H9 (cell line): Measurements from ENCODE around the gene POLK. TPM values are rescaled to one million over a fixed set of nuclear protein-coding genes. Genes with fewer than 3 reads are reported as not detected.

Source experiments
- DNase-seq: peaks from one replicate; pipeline ENCODE4 v3.0.0-alpha.2; 2017
- H2AFZ ChIP-seq: one replicate; pipeline ENCODE4 v1.6.1; 2013; ENCODE audit warnings: mild to moderate bottlenecking, low read length, control low read depth, moderate library complexity
- H2AK5ac ChIP-seq: 2 replicates; pipeline ENCODE4 v1.6.1; 2013; ENCODE audit warnings: low read length, control low read depth, mixed read lengths; ENCODE audit not compliant: insufficient read length
- H2BK120ac ChIP-seq: one replicate; pipeline ENCODE4 v1.6.1; 2013; ENCODE audit warnings: low read depth, mild to moderate bottlenecking, low read length, control low read depth, inconsistent platforms; ENCODE audit not compliant: poor library complexity, severe bottlenecking
- H2BK12ac ChIP-seq: 2 replicates; pipeline ENCODE4 v1.6.1; 2013; ENCODE audit warnings: low read length, control low read depth, mixed read lengths, low read depth; ENCODE audit not compliant: insufficient read length
- H2BK15ac ChIP-seq: 2 replicates; pipeline ENCODE4 v1.6.1; 2013; ENCODE audit warnings: low read depth, low read length, control low read depth
- H2BK20ac ChIP-seq: one replicate; pipeline ENCODE4 v1.6.1; 2013; ENCODE audit warnings: low read depth, mild to moderate bottlenecking, low read length, control low read depth, inconsistent platforms; ENCODE audit not compliant: poor library complexity, severe bottlenecking
- H2BK5ac ChIP-seq: 2 replicates; pipeline ENCODE4 v1.6.1; 2013; ENCODE audit warnings: low read length, control low read depth, mixed read lengths; ENCODE audit not compliant: insufficient read length
- H3K14ac ChIP-seq: 2 replicates; pipeline ENCODE4 v1.6.1; 2013; ENCODE audit warnings: low read length, control low read depth; ENCODE audit not compliant: insufficient read depth
- H3K18ac ChIP-seq: 2 replicates; pipeline ENCODE4 v1.6.1; 2013; ENCODE audit warnings: low read depth, mild to moderate bottlenecking, mixed read lengths, low read length, control low read depth; ENCODE audit not compliant: insufficient read length
- H3K23ac ChIP-seq: 2 replicates; pipeline ENCODE4 v1.6.1; 2013; ENCODE audit warnings: low read length, control low read depth, mixed read lengths, low read depth; ENCODE audit not compliant: insufficient read length
- H3K23me2 ChIP-seq: 2 replicates; pipeline ENCODE4 v1.6.1; 2013; ENCODE audit warnings: low read depth, mild to moderate bottlenecking, mixed read lengths, low read length, control low read depth; ENCODE audit not compliant: insufficient read length, poor library complexity, severe bottlenecking
- H3K27ac ChIP-seq: 2 replicates; pipeline ENCODE4 v1.5.1; 2013; ENCODE audit warnings: low read length, control low read depth, mixed read lengths, low read depth; ENCODE audit not compliant: insufficient read length
- H3K27me3 ChIP-seq: 2 replicates; pipeline ENCODE4 v1.6.1; 2013; ENCODE audit warnings: low read length, control low read depth, inconsistent platforms; ENCODE audit not compliant: insufficient read depth
- H3K4ac ChIP-seq: 2 replicates; pipeline ENCODE4 v1.6.1; 2013; ENCODE audit warnings: low read depth, mild to moderate bottlenecking, control low read depth, inconsistent platforms, low read length, moderate library complexity
- H3K4me1 ChIP-seq: 2 replicates; pipeline ENCODE4 v1.6.1; 2013; ENCODE audit warnings: low read length, control low read depth, inconsistent platforms; ENCODE audit not compliant: insufficient read depth
- H3K4me2 ChIP-seq: 2 replicates; pipeline ENCODE4 v1.6.1; 2013; ENCODE audit warnings: low read length, control low read depth, mixed read lengths; ENCODE audit not compliant: insufficient read length, insufficient read depth
- H3K56ac ChIP-seq: 2 replicates; pipeline ENCODE4 v1.6.1; 2013; ENCODE audit warnings: low read depth, mild to moderate bottlenecking, mixed read lengths, low read length, control low read depth; ENCODE audit not compliant: insufficient read length
- H3K79me1 ChIP-seq: 2 replicates; pipeline ENCODE4 v1.6.1; 2013; ENCODE audit warnings: low read depth, mild to moderate bottlenecking, moderate library complexity, low read length, control low read depth, inconsistent platforms; ENCODE audit not compliant: insufficient read depth, poor library complexity, severe bottlenecking
- H3K79me2 ChIP-seq: 2 replicates; pipeline ENCODE4 v1.6.1; 2013; ENCODE audit warnings: low read length, control low read depth, inconsistent platforms; ENCODE audit not compliant: insufficient read depth
- H3K9ac ChIP-seq: 2 replicates; pipeline ENCODE4 v1.6.1; 2013; ENCODE audit warnings: low read length, control low read depth, mixed read lengths; ENCODE audit not compliant: insufficient read length; ENCODE audit errors: extremely low read depth
- H3K9me3 ChIP-seq: one replicate; pipeline ENCODE4 v1.6.1; 2013; ENCODE audit warnings: low read depth, low read length, inconsistent platforms; ENCODE audit not compliant: control insufficient read depth
- H3T11ph ChIP-seq: one replicate; pipeline ENCODE4 v1.6.1; 2013; ENCODE audit warnings: mild to moderate bottlenecking, low read length, control low read depth, inconsistent platforms
- H4K20me1 ChIP-seq: one replicate; pipeline ENCODE4 v1.6.1; 2013; ENCODE audit not compliant: control insufficient read depth, insufficient read length, insufficient read depth
- H4K5ac ChIP-seq: 2 replicates; pipeline ENCODE4 v1.6.1; 2013; ENCODE audit warnings: low read depth, mild to moderate bottlenecking, mixed read lengths, low read length, control low read depth; ENCODE audit not compliant: insufficient read length
- H4K8ac ChIP-seq: replicated peaks from 2 replicates; pipeline ENCODE4 v1.6.1; 2013; ENCODE audit warnings: low read length, control low read depth, mixed read lengths, low read depth; ENCODE audit not compliant: insufficient read length
- H4K91ac ChIP-seq: 2 replicates; pipeline ENCODE4 v1.6.1; 2013; ENCODE audit warnings: low read depth, mild to moderate bottlenecking, moderate library complexity, mixed read lengths, low read length, control low read depth; ENCODE audit not compliant: insufficient read length
- H3K27ac Mint-ChIP-seq, 3 experiments: 2 replicates in 2 of 3; 3 replicates in 1 of 3; pipeline ENCODE4 v1.8.0; 2020 to 2021; ENCODE audit warnings: mixed read lengths in 3 of 3, mild to moderate bottlenecking in 1 of 3, moderate library complexity in 1 of 3
- H3K27me3 Mint-ChIP-seq: 2 replicates; pipeline ENCODE4 v1.8.0; 2021; ENCODE audit warnings: low read depth, mild to moderate bottlenecking, moderate library complexity, mixed read lengths
- H3K36me3 Mint-ChIP-seq, 3 experiments: 2 replicates in 2 of 3; 3 replicates in 1 of 3; pipeline ENCODE4 v1.8.0; 2020 to 2021; ENCODE audit warnings: low read depth in 3 of 3, mixed read lengths in 3 of 3; ENCODE audit not compliant: insufficient read depth in 1 of 3
- H3K4me1 Mint-ChIP-seq, 2 experiments: 2 replicates each; pipeline ENCODE4 v1.8.0; 2020; ENCODE audit warnings: mixed read lengths in 2 of 2
- H3K4me3 Mint-ChIP-seq, 2 experiments: 2 replicates in 1 of 2; 3 replicates in 1 of 2; pipeline ENCODE4 v1.8.0; 2020 to 2021; ENCODE audit warnings: mild to moderate bottlenecking in 2 of 2, mixed read lengths in 2 of 2, moderate library complexity in 1 of 2
- H3K9me3 Mint-ChIP-seq, 2 experiments: 2 replicates in 1 of 2; 3 replicates in 1 of 2; pipeline ENCODE4 v1.8.0; 2020; ENCODE audit warnings: mild to moderate bottlenecking in 2 of 2, mixed read lengths in 2 of 2, moderate library complexity in 1 of 2
- CTCF ChIP-seq: fragments of 200-600 bp; sonication (generic); conservative IDR thresholded peaks from 3 replicates; pipeline ENCODE4 v1.8.0; 2021; ENCODE audit warnings: antibody characterized with exemption, mild to moderate bottlenecking
- WGBS: extraction: QIAGEN DNeasy Blood & Tissue Kit; methylation state at CpG from one replicate; pipeline ENCODE4 v1.1.7; 2013; ENCODE audit warnings: missing lambda C conversion rate, low lambda C conversion rate, mixed read lengths; ENCODE audit not compliant: insufficient read length; ENCODE audit errors: extremely low coverage; 5-methylcytosine and 5-hydroxymethylcytosine counted together
- total RNA-seq: library from RNA; stranded (reverse); gene quantifications from 2 replicates; pipeline ENCODE4 v1.2.1, GENCODE V29; 2021

POLK gene
- total RNA-seq, 1 experiment from 2014 or later, result 7.6 TPM

DNA sequence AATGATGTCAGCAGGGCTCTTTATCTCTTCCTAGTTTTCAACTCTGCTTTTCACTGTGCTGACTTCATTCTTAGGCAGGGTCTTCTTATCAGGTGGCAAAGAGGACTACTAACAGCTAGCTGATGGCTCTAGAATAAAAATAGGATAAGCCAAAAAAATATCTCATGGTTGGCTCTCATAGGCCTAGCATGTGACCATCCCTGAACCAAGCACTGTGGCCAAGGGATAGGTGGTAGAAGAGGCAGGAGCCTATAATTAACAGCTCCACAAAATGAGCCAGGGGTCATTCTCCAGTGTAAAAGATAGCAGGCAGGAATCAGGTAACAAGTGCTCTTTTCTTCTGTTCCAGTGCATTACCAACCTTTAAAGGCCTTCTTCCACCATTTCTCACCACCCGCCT, 120.6 kb downstream of the POLK start:
- Mint-ChIP-seq H3K36me3 (no peaks in the 10 kb centered on the region; a peak in 1 of 7 replicates), H3K27ac (no peak overlapping the region), H3K27me3 (no peaks in the 10 kb centered on the region), H3K9me3 (no peaks in the 10 kb centered on the region; a peak in 1 of 5 replicates), H3K4me3 (no peak overlapping the region), H3K4me1 (peaks cover 5% of the 10 kb centered on the region in 2 experiments; a peak in 3 of 4 replicates)
- no peaks in the 10 kb centered on the region for H3K23me2 ChIP-seq
- H4K8ac ChIP-seq, result no peak overlapping the region
- H3K4me2 ChIP-seq, result no peak overlapping the region
- no peak for DNase-seq
- no peak overlapping the region for H2BK5ac ChIP-seq
- no peak overlapping the region for H2AFZ ChIP-seq
- H3K9ac ChIP-seq, result no peak overlapping the region
- no peak for TF ChIP-seq CTCF
- no peaks in the 10 kb centered on the region for H3K79me2 ChIP-seq
- H2AK5ac ChIP-seq, result no peak overlapping the region
- H4K20me1 ChIP-seq, result no peaks in the 10 kb centered on the region
- H3K79me1 ChIP-seq, result no peaks in the 10 kb centered on the region
- H2BK20ac ChIP-seq, result no peak overlapping the region
- no peak overlapping the region for H3T11ph ChIP-seq
- H3K27ac ChIP-seq, result no peak overlapping the region
- peaks cover 2% of the 10 kb centered on the region; the same call in 1 of the 2 replicates for H3K27me3 ChIP-seq
- no peak overlapping the region for H3K18ac ChIP-seq
- H3K14ac ChIP-seq, result no peak overlapping the region
- WGBS, result no CpG with 5 or more reads among the region's 1 CpG
- no peak overlapping the region for H2BK12ac ChIP-seq
- H3K56ac ChIP-seq, result no peak overlapping the region
- no peak overlapping the region for H3K4ac ChIP-seq
- no peaks in the 10 kb centered on the region for H3K4me1 ChIP-seq
- no peak overlapping the region for H2BK120ac ChIP-seq
- no peaks in the 10 kb centered on the region for H3K9me3 ChIP-seq
- H4K91ac ChIP-seq, result no peak overlapping the region
- no peak overlapping the region for H2BK15ac ChIP-seq
- H4K5ac ChIP-seq, result no peak overlapping the region
- no peak overlapping the region for H3K23ac ChIP-seq
